ENCODE measurements around the gene SPCS2. TPM values are rescaled to one million over a fixed set of nuclear protein-coding genes. Genes with fewer than 3 reads are reported as not detected.

SPCS2 gene
- polyA plus RNA-seq, 1 of the 3 experiments (the other 2 are of a cell fraction) = 49.1 TPM

- no peak for DNase-seq
- Histone ChIP-seq H2AFZ (ENCODE audit: low read depth) (no peak overlapping the region), H3F3A (replicated peaks; ENCODE audit: insufficient read depth) (peaks cover 26% of the 10 kb centered on the region), H3K79me2 (ENCODE audit: insufficient read depth) (peaks cover 9% of the 10 kb centered on the region; the same call in 1 of the 2 replicates), H3K4me2 (0 out of 2 replicates have a peak overlapping the region, but pooled peaks have one; percentile 5), H3K27ac (ENCODE audit: low read depth in 2 of 2, low read length in 1 of 2) (peak overlapping the region in 1 of 2 experiments; percentile 66; a peak in 2 of 4 replicates), H3K36me3 (replicated peaks in 1 of 2; ENCODE audit: control insufficient read depth in 1 of 2, insufficient read depth in 2 of 2, low read length in 1 of 2) (peaks cover 34 to 73% of the 10 kb centered on the region in 2 experiments), H3K9me3 (no peaks in the 10 kb centered on the region), H3K9ac (no peak overlapping the region), H3K4me1 (ENCODE audit: control insufficient read depth in 1 of 2, insufficient read depth in 2 of 2, low read depth in 1 of 2, low read length in 1 of 2) (peaks cover 12 to 21% of the 10 kb centered on the region in 2 experiments; a peak in 3 of 4 replicates), H4K20me1 (ENCODE audit: insufficient read depth) (no peaks in the 10 kb centered on the region), H3K27me3 (ENCODE audit: insufficient read depth) (no peaks in the 10 kb centered on the region), H3K9me2 (no peaks in the 10 kb centered on the region), H3K4me3 (ENCODE audit: low read depth in 2 of 2, low read length in 1 of 2) (no peak overlapping the region)
- CTCF ChIA-PET = interaction anchor here (0.8 to 6.2 kb wide), 6 partner anchors 100 to 316 kb away, joined by 3 to 113 read pairs (median 15); partner anchors contain the start of gene TPBGL
- TF ChIP-seq FOSL2 (IDR thresholded peaks at IDR 0.05; ENCODE audit: borderline replicate concordance, low read depth) (0 out of 2 replicates have a peak, but pooled peaks have one; percentile 42), FOXM1 (IDR thresholded peaks at IDR 0.05; ENCODE audit: low read depth) (no peak)
- POLR2A ChIA-PET = no interaction called here
- WGBS (ENCODE audit: low lambda C conversion rate) = 57% methylated on average over 5 of the region's 5 CpGs
These were observed 16.9 kb upstream of the SPCS2 start for GRCh38 chr11:74932169-74932568.

- Histone ChIP-seq H3K27ac (ENCODE audit: low read depth in 2 of 2, low read length in 1 of 2) (peak overlapping the region in 1 of 2 experiments; percentile 66; a peak in 2 of 4 replicates), H4K20me1 (ENCODE audit: insufficient read depth) (no peaks in the 10 kb centered on the region), H3K79me2 (ENCODE audit: insufficient read depth) (peaks cover 9% of the 10 kb centered on the region; the same call in 1 of the 2 replicates), H2AFZ (ENCODE audit: low read depth) (no peak overlapping the region), H3K4me3 (ENCODE audit: low read depth in 2 of 2, low read length in 1 of 2) (no peak overlapping the region), H3K9ac (no peak overlapping the region), H3K27me3 (ENCODE audit: insufficient read depth) (no peaks in the 10 kb centered on the region), H3K4me1 (ENCODE audit: control insufficient read depth in 1 of 2, insufficient read depth in 2 of 2, low read depth in 1 of 2, low read length in 1 of 2) (peaks cover 15 to 21% of the 10 kb centered on the region in 2 experiments; a peak in 3 of 4 replicates), H3K9me3 (no peaks in the 10 kb centered on the region), H3K9me2 (no peaks in the 10 kb centered on the region), H3K4me2 (0 out of 2 replicates have a peak overlapping the region, but pooled peaks have one; percentile 5), H3F3A (replicated peaks; ENCODE audit: insufficient read depth) (peaks cover 28% of the 10 kb centered on the region), H3K36me3 (replicated peaks in 1 of 2; ENCODE audit: control insufficient read depth in 1 of 2, insufficient read depth in 2 of 2, low read length in 1 of 2) (peaks cover 34 to 73% of the 10 kb centered on the region in 2 experiments)
- no peak for DNase-seq
- TF ChIP-seq RCOR1 (IDR thresholded peaks at IDR 0.05; ENCODE audit: low read length) = no peak
- TF ChIP-seq JUND (IDR thresholded peaks at IDR 0.05) = peak; percentile 59
- TF ChIP-seq NRF1 (IDR thresholded peaks at IDR 0.05; ENCODE audit: low read depth, low read length) = no peak
- TF ChIP-seq FOSL2 (IDR thresholded peaks at IDR 0.05; ENCODE audit: borderline replicate concordance, low read depth) = peak; percentile 75; the same call in 1 of the 2 replicates
- no peak for TF ChIP-seq SMC3 (IDR thresholded peaks at IDR 0.05; ENCODE audit: low read depth, low read length)
- no peak for TF ChIP-seq MXI1 (IDR thresholded peaks at IDR 0.05; ENCODE audit: low read depth, low read length)
- peak; percentile 66; the same call in 1 of the 2 replicates for TF ChIP-seq YY1 (IDR thresholded peaks at IDR 0.05; ENCODE audit: low read depth)
- TF ChIP-seq FOXJ3 (CRISPR knock-in tag; IDR thresholded peaks at IDR 0.05) = no peak
- no peak for TF ChIP-seq RAD21 (IDR thresholded peaks at IDR 0.05; ENCODE audit: low read length)
- peak; percentile 45 for TF ChIP-seq TCF12 (IDR thresholded peaks at IDR 0.05)
- no peak for TF ChIP-seq TAF1 (IDR thresholded peaks at IDR 0.05; ENCODE audit: borderline replicate concordance, low read depth, low read length)
- 49% methylated on average over 2 of the region's 2 CpGs for WGBS (ENCODE audit: low lambda C conversion rate)
- ChIA-PET POLR2A (no interaction called here), CTCF (interaction anchor here (1.0 to 6.2 kb wide), 5 partner anchors 99 to 315 kb away, joined by 5 to 113 read pairs (median 24); partner anchors contain the start of gene TPBGL)
These were observed 16.3 kb upstream of the SPCS2 start for GRCh38 chr11:74932797-74933196.

- TF ChIP-seq JUND (IDR thresholded peaks at IDR 0.05) = no peak
- TF ChIP-seq FOSL2 (IDR thresholded peaks at IDR 0.05; ENCODE audit: borderline replicate concordance, low read depth) = no peak
- TF ChIP-seq ELF1 (IDR thresholded peaks at IDR 0.05) = no peak
- peaks cover 11% of the 10 kb centered on the region; the same call in 1 of the 2 replicates for H3K79me2 ChIP-seq (ENCODE audit: insufficient read depth)
- H3K4me1 ChIP-seq (ENCODE audit: control insufficient read depth in 1 of 2, insufficient read depth in 2 of 2, low read depth in 1 of 2, low read length in 1 of 2) = peaks cover 15 to 21% of the 10 kb centered on the region in 2 experiments; a peak in 3 of 4 replicates
- POLR2A ChIA-PET = no interaction called here
- CTCF ChIA-PET = interaction anchor here (1.6 to 6.2 kb wide), 4 partner anchors 207 to 315 kb away, joined by 5 to 48 read pairs (median 20); partner anchors contain the start of gene TPBGL
- H3K9me2 ChIP-seq = no peaks in the 10 kb centered on the region
- no peak for DNase-seq
- H3F3A ChIP-seq (replicated peaks; ENCODE audit: insufficient read depth) = peaks cover 37% of the 10 kb centered on the region
- peaks cover 37 to 71% of the 10 kb centered on the region in 2 experiments for H3K36me3 ChIP-seq (replicated peaks in 1 of 2; ENCODE audit: control insufficient read depth in 1 of 2, insufficient read depth in 2 of 2, low read length in 1 of 2)
- H3K4me2 ChIP-seq = no peak overlapping the region
- no peak overlapping the region for H3K4me3 ChIP-seq (ENCODE audit: low read depth in 2 of 2, low read length in 1 of 2)
- peak overlapping the region in 1 of 2 experiments; percentile 66; a peak in 1 of 4 replicates for H3K27ac ChIP-seq (ENCODE audit: low read depth in 2 of 2, low read length in 1 of 2)
- H4K20me1 ChIP-seq (ENCODE audit: insufficient read depth) = no peaks in the 10 kb centered on the region
- H3K9me3 ChIP-seq = no peaks in the 10 kb centered on the region
- 94% methylated on average over 2 of the region's 2 CpGs for WGBS (ENCODE audit: low lambda C conversion rate)
- no peaks in the 10 kb centered on the region for H3K27me3 ChIP-seq (ENCODE audit: insufficient read depth)
- no peak overlapping the region for H2AFZ ChIP-seq (ENCODE audit: low read depth)
- H3K9ac ChIP-seq = no peak overlapping the region
These were observed 15.3 kb upstream of the SPCS2 start for GRCh38 chr11:74933765-74934164.
